ENCODE measurements around the gene TRIP6.

TRIP6 gene

DNA sequence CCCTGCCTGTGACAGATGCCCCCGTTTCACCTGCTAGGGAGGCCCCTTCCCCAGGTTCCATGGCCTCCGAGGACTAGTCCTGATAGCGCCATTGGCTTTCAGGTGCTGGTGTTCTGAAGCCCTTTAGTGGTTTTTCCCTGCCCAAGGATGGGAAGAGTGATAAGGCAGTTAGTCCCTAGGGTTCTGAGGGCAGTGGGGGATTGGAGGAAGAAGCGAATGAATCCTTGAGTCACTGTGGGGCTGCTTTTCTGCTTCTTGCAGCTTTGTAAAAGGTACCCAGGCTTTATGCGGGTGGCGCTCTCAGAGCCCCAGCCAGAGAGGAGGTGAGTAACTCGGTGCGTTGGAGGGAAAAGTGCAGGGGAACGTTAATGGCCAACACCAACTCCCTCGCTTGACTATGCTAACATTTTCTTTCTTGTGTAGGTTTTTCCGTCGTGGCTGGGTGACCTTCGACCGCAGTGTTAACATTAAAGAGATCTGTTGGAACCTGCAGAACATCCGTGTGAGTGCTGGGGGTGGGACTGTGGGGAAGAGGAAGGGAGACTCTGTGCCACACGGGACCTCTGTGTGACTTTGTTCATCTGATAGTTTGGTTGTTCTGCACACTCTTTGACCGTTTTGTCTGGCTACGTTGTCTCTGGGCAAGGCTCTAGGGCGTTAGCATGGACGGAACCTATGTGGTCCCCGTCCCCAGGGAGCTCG lies 18.4 kb downstream of the TRIP6 start:
- Mint-ChIP-seq H3K27me3 (peaks cover 5% of the 10 kb centered on the region), H3K36me3 (ENCODE audit: low read depth) (peaks cover 82% of the 10 kb centered on the region), H3K9me3 (no peaks in the 10 kb centered on the region), H3K4me1 (ENCODE audit: low read depth) (peaks cover 61% of the 10 kb centered on the region), H3K27ac (no peak overlapping the region), H3K4me3 (no peak overlapping the region)
- intact Hi-C loops (cut with micrococcal nuclease), result no loop called here

DNA sequence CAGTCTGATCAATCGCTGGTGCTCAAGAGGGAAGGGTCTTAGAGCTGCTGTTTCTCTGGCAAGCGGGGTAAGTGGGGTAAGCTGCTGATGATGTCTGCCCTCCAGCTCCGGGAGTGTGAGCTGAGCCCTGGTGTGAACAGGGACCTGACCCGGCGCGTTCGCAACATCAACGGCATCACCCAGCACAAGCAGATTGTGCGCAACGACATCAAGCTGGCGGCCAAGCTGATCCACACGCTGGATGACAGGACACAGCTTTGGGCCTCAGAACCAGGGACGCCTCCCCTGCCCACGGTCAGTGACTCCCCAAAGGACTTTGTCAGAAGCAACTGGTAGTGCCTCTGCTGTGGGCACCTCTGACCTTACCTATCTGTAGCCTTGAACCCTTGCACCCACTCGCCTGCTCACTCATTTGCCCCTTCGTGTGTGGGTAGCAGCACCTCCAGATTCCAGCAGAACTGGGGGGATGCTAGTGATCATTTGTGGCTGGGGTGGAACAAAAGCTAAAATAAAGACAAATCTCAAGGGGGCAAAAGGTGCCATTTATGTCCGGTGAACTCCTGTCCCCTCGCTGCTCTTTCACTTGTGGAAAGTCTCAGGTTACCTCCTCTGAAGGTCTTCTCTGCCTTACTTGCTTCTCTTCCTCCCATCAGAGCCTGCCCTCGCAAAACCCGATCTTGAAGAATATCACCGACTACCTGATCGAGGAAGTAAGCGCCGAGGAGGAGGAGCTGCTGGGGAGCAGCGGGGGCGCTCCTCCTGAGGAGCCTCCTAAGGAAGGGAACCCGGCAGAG lies 19.2 kb downstream of the TRIP6 start:
- H3K27ac Mint-ChIP-seq, result peak overlapping the region; percentile 78
- H3K36me3 Mint-ChIP-seq (ENCODE audit: low read depth), result peaks cover 75% of the 10 kb centered on the region
- no peak overlapping the region for H3K4me3 Mint-ChIP-seq
- no peaks in the 10 kb centered on the region for H3K9me3 Mint-ChIP-seq
- peaks cover 13% of the 10 kb centered on the region for H3K27me3 Mint-ChIP-seq
- intact Hi-C loops (cut with micrococcal nuclease), result no loop called here
- H3K4me1 Mint-ChIP-seq (ENCODE audit: low read depth), result peaks cover 69% of the 10 kb centered on the region

DNA sequence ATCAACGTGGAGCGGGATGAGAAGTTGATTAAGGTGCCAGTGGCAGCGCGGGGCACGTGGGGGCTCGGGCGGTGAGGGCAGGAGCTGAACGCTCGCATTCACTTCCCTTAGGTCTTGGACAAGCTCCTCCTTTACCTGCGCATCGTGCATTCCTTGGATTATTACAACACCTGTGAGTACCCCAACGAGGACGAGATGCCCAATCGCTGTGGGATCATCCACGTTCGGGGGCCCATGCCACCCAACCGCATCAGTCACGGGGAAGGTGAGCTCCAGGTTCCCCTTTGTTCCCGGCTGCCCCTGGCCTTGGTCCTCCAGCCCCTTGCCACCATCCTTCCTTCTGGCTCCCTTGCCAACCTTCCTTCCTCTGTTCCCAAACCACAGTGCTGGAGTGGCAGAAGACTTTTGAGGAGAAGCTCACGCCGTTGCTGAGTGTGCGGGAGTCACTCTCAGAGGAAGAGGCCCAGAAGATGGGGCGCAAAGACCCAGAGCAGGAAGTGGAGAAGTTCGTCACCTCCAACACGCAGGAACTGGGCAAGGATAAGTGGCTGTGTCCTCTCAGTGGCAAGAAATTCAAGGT lies 19.8 kb downstream of the TRIP6 start:
- intact Hi-C loops (cut with micrococcal nuclease), result loop anchor here (1.0 kb wide), 1 partner anchor 12 kb away; the partner anchor contains the start of gene SRRT
- Mint-ChIP-seq H3K4me1 (ENCODE audit: low read depth) (peaks cover 72% of the 10 kb centered on the region), H3K27me3 (peaks cover 20% of the 10 kb centered on the region), H3K36me3 (ENCODE audit: low read depth) (peaks cover 68% of the 10 kb centered on the region), H3K4me3 (peak overlapping the region; percentile 25), H3K27ac (peak overlapping the region; percentile 78), H3K9me3 (no peaks in the 10 kb centered on the region)

GRCh38 chr7:100887516-100888290 lies 20.5 kb downstream of the TRIP6 start:
- Mint-ChIP-seq H3K27me3 (peaks cover 26% of the 10 kb centered on the region), H3K4me1 (ENCODE audit: low read depth) (peaks cover 72% of the 10 kb centered on the region), H3K4me3 (peak overlapping the region; percentile 25), H3K9me3 (no peaks in the 10 kb centered on the region), H3K27ac (peak overlapping the region; percentile 78), H3K36me3 (ENCODE audit: low read depth) (peaks cover 61% of the 10 kb centered on the region)
- intact Hi-C loops (cut with micrococcal nuclease), result loop anchor here (1.0 kb wide), 1 partner anchor 12 kb away; the partner anchor contains the start of gene SRRT

GRCh38 chr7:100888291-100888987 lies 21.3 kb downstream of the TRIP6 start:
- Mint-ChIP-seq H3K27me3 (peaks cover 34% of the 10 kb centered on the region), H3K27ac (peak overlapping the region; percentile 78), H3K9me3 (no peaks in the 10 kb centered on the region), H3K36me3 (ENCODE audit: low read depth) (peaks cover 54% of the 10 kb centered on the region), H3K4me1 (ENCODE audit: low read depth) (peaks cover 72% of the 10 kb centered on the region), H3K4me3 (peak overlapping the region; percentile 74)
- intact Hi-C loops (cut with micrococcal nuclease), result no loop called here

GRCh38 chr7:100888988-100889750 lies 22.0 kb downstream of the TRIP6 start, which contains the start of gene UFSP1:
Gene UFSP1, minus strand, starts transcription at chr7:100889715. Its CDS starts 444 bp downstream, at chr7:100889271.
- Mint-ChIP-seq H3K27me3 (peaks cover 41% of the 10 kb centered on the region), H3K4me1 (ENCODE audit: low read depth) (peaks cover 68% of the 10 kb centered on the region), H3K9me3 (no peaks in the 10 kb centered on the region), H3K27ac (peak within 1 kb of the TSS; percentile 78), H3K4me3 (peak within 1 kb of the TSS; percentile 79), H3K36me3 (ENCODE audit: low read depth) (peaks cover 46% of the 10 kb centered on the region)
- intact Hi-C loops (cut with micrococcal nuclease), result no loop called here

- Mint-ChIP-seq H3K27ac (peak overlapping the region; percentile 78), H3K36me3 (ENCODE audit: low read depth) (peaks cover 29% of the 10 kb centered on the region), H3K4me3 (peak overlapping the region; percentile 79), H3K4me1 (ENCODE audit: low read depth) (peaks cover 58% of the 10 kb centered on the region), H3K27me3 (peaks cover 54% of the 10 kb centered on the region), H3K9me3 (no peaks in the 10 kb centered on the region)
- intact Hi-C loops (cut with micrococcal nuclease), result loop anchor here (5.0 kb wide), 1 partner anchor 196 kb away; the partner anchor contains the start of gene TRIM56
Measured at GRCh38 chr7:100890653-100891567, 23.7 kb downstream of the TRIP6 start.

DNA sequence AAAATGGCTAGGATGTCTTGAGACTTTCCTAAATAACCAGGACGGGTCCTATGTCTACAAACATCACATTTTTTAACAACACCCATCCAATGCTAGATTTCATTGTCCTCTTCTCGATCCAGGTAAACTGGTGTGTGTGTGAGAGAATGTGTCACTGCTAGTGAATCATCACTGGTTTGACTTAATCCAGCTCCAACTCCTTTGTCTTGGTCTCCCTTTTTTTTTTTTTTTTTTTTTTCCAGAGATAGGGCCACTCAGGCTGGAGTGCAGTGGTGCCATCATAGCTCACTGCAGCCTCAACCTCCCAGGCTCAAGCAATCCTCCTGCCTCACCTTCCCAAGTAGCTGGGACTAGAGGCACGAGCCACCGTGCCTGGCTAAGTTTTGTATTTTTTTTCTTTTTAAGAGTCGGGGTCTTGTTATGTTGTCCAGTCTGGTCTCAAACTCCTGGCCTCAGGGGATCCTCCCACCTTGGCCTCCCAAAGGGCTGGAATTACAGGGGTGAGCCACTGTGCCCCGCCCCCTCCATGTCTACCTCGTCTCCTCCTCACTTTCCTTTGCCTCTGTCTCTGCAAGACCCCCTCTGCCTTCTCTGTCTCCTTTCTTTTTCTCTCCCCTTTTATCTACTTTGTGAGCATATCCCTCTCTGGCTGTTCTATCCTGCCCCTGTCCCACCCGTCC lies 24.5 kb downstream of the TRIP6 start:
- no peak overlapping the region for H3K27ac Mint-ChIP-seq
- intact Hi-C loops (cut with micrococcal nuclease), result loop anchor here (5.0 kb wide), 1 partner anchor 196 kb away; the partner anchor contains the start of gene TRIM56
- H3K36me3 Mint-ChIP-seq (ENCODE audit: low read depth), result peaks cover 21% of the 10 kb centered on the region
- no peak overlapping the region for H3K4me3 Mint-ChIP-seq
- H3K9me3 Mint-ChIP-seq, result no peaks in the 10 kb centered on the region
- peaks cover 56% of the 10 kb centered on the region for H3K4me1 Mint-ChIP-seq (ENCODE audit: low read depth)
- H3K27me3 Mint-ChIP-seq, result peaks cover 60% of the 10 kb centered on the region

- H3K4me3 Mint-ChIP-seq, result no peak overlapping the region
- H3K27me3 Mint-ChIP-seq, result peaks cover 66% of the 10 kb centered on the region
- H3K4me1 Mint-ChIP-seq (ENCODE audit: low read depth), result peaks cover 52% of the 10 kb centered on the region
- H3K36me3 Mint-ChIP-seq (ENCODE audit: low read depth), result peaks cover 12% of the 10 kb centered on the region
- H3K27ac Mint-ChIP-seq, result no peak overlapping the region
- intact Hi-C loops (cut with micrococcal nuclease), result loop anchor here (5.0 kb wide), 1 partner anchor 195 kb away; the partner anchor contains the start of gene TRIM56
- no peaks in the 10 kb centered on the region for H3K9me3 Mint-ChIP-seq
Measured at GRCh38 chr7:100892364-100893317, 25.5 kb downstream of the TRIP6 start.

DNA sequence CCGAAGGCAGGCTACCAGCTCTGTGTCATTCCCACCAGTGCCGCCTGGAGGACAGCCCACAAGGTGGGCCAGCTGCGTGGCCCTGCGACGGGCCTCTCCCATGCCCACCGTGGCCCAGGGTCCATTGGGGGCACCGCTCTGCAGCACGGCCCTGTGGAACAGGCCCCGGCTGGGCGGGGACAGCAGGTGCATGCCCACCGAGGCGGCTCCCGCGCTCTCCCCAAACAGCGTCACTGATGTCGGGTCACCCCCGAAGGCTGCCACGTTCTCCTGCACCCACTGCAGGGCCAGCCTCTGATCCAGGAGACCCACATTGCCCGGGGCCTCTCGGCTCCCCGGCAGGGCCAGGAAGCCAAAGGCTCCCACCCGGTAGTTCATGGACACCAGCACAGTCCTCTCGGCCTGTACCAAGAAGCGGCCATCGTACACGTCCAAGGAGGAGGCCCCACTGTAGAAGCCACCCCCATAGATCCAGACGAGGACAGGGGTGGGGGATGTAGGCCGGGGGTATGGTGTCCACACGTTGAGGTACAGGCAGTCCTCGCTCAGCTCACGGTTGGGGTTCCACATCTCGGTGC lies 26.2 kb downstream of the TRIP6 start:
- intact Hi-C loops (cut with micrococcal nuclease), result loop anchor here (5.0 kb wide), 1 partner anchor 194 kb away; the partner anchor contains the start of gene TRIM56
- Mint-ChIP-seq H3K4me1 (ENCODE audit: low read depth) (peaks cover 44% of the 10 kb centered on the region), H3K4me3 (no peak overlapping the region), H3K27ac (no peak overlapping the region), H3K27me3 (peaks cover 73% of the 10 kb centered on the region), H3K9me3 (no peaks in the 10 kb centered on the region), H3K36me3 (ENCODE audit: low read depth) (peaks cover 4% of the 10 kb centered on the region)

Data from dendritic cell treated with granulocyte-macrophage colony-stimulating factor and Interleukin-4, amounts not matched to agents 40 ng/mL and 50 ng/mL, for 4 days (primary cell).